H9 (cell line): ENCODE measurements around the gene SPCS3. TPM values are rescaled to one million over a fixed set of nuclear protein-coding genes. Genes with fewer than 3 reads are reported as not detected.

ENCODE experiments used
- DNase-seq: peaks from one replicate; pipeline ENCODE4 v3.0.0-alpha.2; 2017
- H2AFZ ChIP-seq: one replicate; pipeline ENCODE4 v1.6.1; 2013; ENCODE audit warnings: mild to moderate bottlenecking, low read length, control low read depth, moderate library complexity
- H2AK5ac ChIP-seq: 2 replicates; pipeline ENCODE4 v1.6.1; 2013; ENCODE audit warnings: low read length, control low read depth, mixed read lengths; ENCODE audit not compliant: insufficient read length
- H2BK120ac ChIP-seq: one replicate; pipeline ENCODE4 v1.6.1; 2013; ENCODE audit warnings: low read depth, mild to moderate bottlenecking, low read length, control low read depth, inconsistent platforms; ENCODE audit not compliant: poor library complexity, severe bottlenecking
- H2BK12ac ChIP-seq: 2 replicates; pipeline ENCODE4 v1.6.1; 2013; ENCODE audit warnings: low read length, control low read depth, mixed read lengths, low read depth; ENCODE audit not compliant: insufficient read length
- H2BK15ac ChIP-seq: 2 replicates; pipeline ENCODE4 v1.6.1; 2013; ENCODE audit warnings: low read depth, low read length, control low read depth
- H2BK20ac ChIP-seq: one replicate; pipeline ENCODE4 v1.6.1; 2013; ENCODE audit warnings: low read depth, mild to moderate bottlenecking, low read length, control low read depth, inconsistent platforms; ENCODE audit not compliant: poor library complexity, severe bottlenecking
- H2BK5ac ChIP-seq: 2 replicates; pipeline ENCODE4 v1.6.1; 2013; ENCODE audit warnings: low read length, control low read depth, mixed read lengths; ENCODE audit not compliant: insufficient read length
- H3K14ac ChIP-seq: 2 replicates; pipeline ENCODE4 v1.6.1; 2013; ENCODE audit warnings: low read length, control low read depth; ENCODE audit not compliant: insufficient read depth
- H3K18ac ChIP-seq: 2 replicates; pipeline ENCODE4 v1.6.1; 2013; ENCODE audit warnings: low read depth, mild to moderate bottlenecking, mixed read lengths, low read length, control low read depth; ENCODE audit not compliant: insufficient read length
- H3K23ac ChIP-seq: 2 replicates; pipeline ENCODE4 v1.6.1; 2013; ENCODE audit warnings: low read length, control low read depth, mixed read lengths, low read depth; ENCODE audit not compliant: insufficient read length
- H3K23me2 ChIP-seq: 2 replicates; pipeline ENCODE4 v1.6.1; 2013; ENCODE audit warnings: low read depth, mild to moderate bottlenecking, mixed read lengths, low read length, control low read depth; ENCODE audit not compliant: insufficient read length, poor library complexity, severe bottlenecking
- H3K27ac ChIP-seq: 2 replicates; pipeline ENCODE4 v1.5.1; 2013; ENCODE audit warnings: low read length, control low read depth, mixed read lengths, low read depth; ENCODE audit not compliant: insufficient read length
- H3K27me3 ChIP-seq: 2 replicates; pipeline ENCODE4 v1.6.1; 2013; ENCODE audit warnings: low read length, control low read depth, inconsistent platforms; ENCODE audit not compliant: insufficient read depth
- H3K4ac ChIP-seq: 2 replicates; pipeline ENCODE4 v1.6.1; 2013; ENCODE audit warnings: low read depth, mild to moderate bottlenecking, control low read depth, inconsistent platforms, low read length, moderate library complexity
- H3K4me1 ChIP-seq: 2 replicates; pipeline ENCODE4 v1.6.1; 2013; ENCODE audit warnings: low read length, control low read depth, inconsistent platforms; ENCODE audit not compliant: insufficient read depth
- H3K4me2 ChIP-seq: 2 replicates; pipeline ENCODE4 v1.6.1; 2013; ENCODE audit warnings: low read length, control low read depth, mixed read lengths; ENCODE audit not compliant: insufficient read length, insufficient read depth
- H3K56ac ChIP-seq: 2 replicates; pipeline ENCODE4 v1.6.1; 2013; ENCODE audit warnings: low read depth, mild to moderate bottlenecking, mixed read lengths, low read length, control low read depth; ENCODE audit not compliant: insufficient read length
- H3K79me1 ChIP-seq: 2 replicates; pipeline ENCODE4 v1.6.1; 2013; ENCODE audit warnings: low read depth, mild to moderate bottlenecking, moderate library complexity, low read length, control low read depth, inconsistent platforms; ENCODE audit not compliant: insufficient read depth, poor library complexity, severe bottlenecking
- H3K79me2 ChIP-seq: 2 replicates; pipeline ENCODE4 v1.6.1; 2013; ENCODE audit warnings: low read length, control low read depth, inconsistent platforms; ENCODE audit not compliant: insufficient read depth
- H3K9ac ChIP-seq: 2 replicates; pipeline ENCODE4 v1.6.1; 2013; ENCODE audit warnings: low read length, control low read depth, mixed read lengths; ENCODE audit not compliant: insufficient read length; ENCODE audit errors: extremely low read depth
- H3K9me3 ChIP-seq: one replicate; pipeline ENCODE4 v1.6.1; 2013; ENCODE audit warnings: low read depth, low read length, inconsistent platforms; ENCODE audit not compliant: control insufficient read depth
- H3T11ph ChIP-seq: one replicate; pipeline ENCODE4 v1.6.1; 2013; ENCODE audit warnings: mild to moderate bottlenecking, low read length, control low read depth, inconsistent platforms
- H4K20me1 ChIP-seq: one replicate; pipeline ENCODE4 v1.6.1; 2013; ENCODE audit not compliant: control insufficient read depth, insufficient read length, insufficient read depth
- H4K5ac ChIP-seq: 2 replicates; pipeline ENCODE4 v1.6.1; 2013; ENCODE audit warnings: low read depth, mild to moderate bottlenecking, mixed read lengths, low read length, control low read depth; ENCODE audit not compliant: insufficient read length
- H4K8ac ChIP-seq: replicated peaks from 2 replicates; pipeline ENCODE4 v1.6.1; 2013; ENCODE audit warnings: low read length, control low read depth, mixed read lengths, low read depth; ENCODE audit not compliant: insufficient read length
- H4K91ac ChIP-seq: 2 replicates; pipeline ENCODE4 v1.6.1; 2013; ENCODE audit warnings: low read depth, mild to moderate bottlenecking, moderate library complexity, mixed read lengths, low read length, control low read depth; ENCODE audit not compliant: insufficient read length
- H3K27ac Mint-ChIP-seq, 3 experiments: 2 replicates in 2 of 3; 3 replicates in 1 of 3; pipeline ENCODE4 v1.8.0; 2020 to 2021; ENCODE audit warnings: mixed read lengths in 3 of 3, mild to moderate bottlenecking in 1 of 3, moderate library complexity in 1 of 3
- H3K27me3 Mint-ChIP-seq: 2 replicates; pipeline ENCODE4 v1.8.0; 2021; ENCODE audit warnings: low read depth, mild to moderate bottlenecking, moderate library complexity, mixed read lengths
- H3K36me3 Mint-ChIP-seq, 3 experiments: 2 replicates in 2 of 3; 3 replicates in 1 of 3; pipeline ENCODE4 v1.8.0; 2020 to 2021; ENCODE audit warnings: low read depth in 3 of 3, mixed read lengths in 3 of 3; ENCODE audit not compliant: insufficient read depth in 1 of 3
- H3K4me1 Mint-ChIP-seq, 2 experiments: 2 replicates each; pipeline ENCODE4 v1.8.0; 2020; ENCODE audit warnings: mixed read lengths in 2 of 2
- H3K4me3 Mint-ChIP-seq, 2 experiments: 2 replicates in 1 of 2; 3 replicates in 1 of 2; pipeline ENCODE4 v1.8.0; 2020 to 2021; ENCODE audit warnings: mild to moderate bottlenecking in 2 of 2, mixed read lengths in 2 of 2, moderate library complexity in 1 of 2
- H3K9me3 Mint-ChIP-seq, 2 experiments: 2 replicates in 1 of 2; 3 replicates in 1 of 2; pipeline ENCODE4 v1.8.0; 2020; ENCODE audit warnings: mild to moderate bottlenecking in 2 of 2, mixed read lengths in 2 of 2, moderate library complexity in 1 of 2
- WGBS: extraction: QIAGEN DNeasy Blood & Tissue Kit; methylation state at CpG from one replicate; pipeline ENCODE4 v1.1.7; 2013; ENCODE audit warnings: missing lambda C conversion rate, low lambda C conversion rate, mixed read lengths; ENCODE audit not compliant: insufficient read length; ENCODE audit errors: extremely low coverage; 5-methylcytosine and 5-hydroxymethylcytosine counted together
- total RNA-seq: library from RNA; stranded (reverse); gene quantifications from 2 replicates; pipeline ENCODE4 v1.2.1, GENCODE V29; 2021
- TF ChIP-seq, protein P1 (sequence below): fragments of 200-600 bp; sonication (generic); conservative IDR thresholded peaks from 3 replicates; pipeline ENCODE4 v1.8.0; 2021; ENCODE audit warnings: antibody characterized with exemption, mild to moderate bottlenecking

Gene SPCS3
- total RNA-seq, 1 experiment from 2014 or later, result 113 TPM

DNA sequence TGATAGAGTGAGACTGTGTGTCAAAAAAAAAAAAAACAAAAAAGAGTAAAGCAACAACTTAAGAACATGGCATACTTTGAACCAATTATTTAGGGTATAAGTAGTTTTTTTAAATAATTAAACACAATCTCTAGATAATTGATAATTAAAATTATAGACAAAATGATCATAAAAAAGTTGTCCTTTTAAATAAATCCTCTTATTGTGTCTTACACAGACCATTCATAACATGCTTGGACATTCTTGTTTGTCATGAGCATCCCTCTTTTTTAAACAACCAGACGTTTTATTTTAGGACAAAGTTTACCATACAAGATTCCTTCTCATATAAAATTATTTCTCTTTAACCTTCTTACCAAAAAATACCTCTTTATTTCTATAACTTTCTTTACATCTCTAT is 35.1 kb downstream of the SPCS3 start:
- DNase-seq, result no peak
- H3K9me3 Mint-ChIP-seq, result peaks cover 45 to 53% of the 10 kb centered on the region in 2 experiments
- no peak overlapping the region for H3K4me2 ChIP-seq

More for the DNA sequence above, 35.1 kb downstream of the SPCS3 start:
- no peak overlapping the region for H3K23ac ChIP-seq
- no peak overlapping the region for H4K8ac ChIP-seq
- no peak overlapping the region for H4K91ac ChIP-seq
- H3T11ph ChIP-seq, result no peak overlapping the region
- H2AK5ac ChIP-seq, result no peak overlapping the region
- H2AFZ ChIP-seq, result no peak overlapping the region
- peaks cover 10% of the 10 kb centered on the region for H3K9me3 ChIP-seq
- H2BK12ac ChIP-seq, result no peak overlapping the region
- no peak overlapping the region for H3K9ac ChIP-seq
- H3K18ac ChIP-seq, result no peak overlapping the region
- H3K4me1 ChIP-seq, result peaks cover 3% of the 10 kb centered on the region
- no peaks in the 10 kb centered on the region for H3K79me1 ChIP-seq
- no peaks in the 10 kb centered on the region for H4K20me1 ChIP-seq
- no peak overlapping the region for H3K14ac ChIP-seq
- no peak overlapping the region for H2BK15ac ChIP-seq
- H3K4ac ChIP-seq, result no peak overlapping the region
- Mint-ChIP-seq H3K27ac (no peak overlapping the region), H3K27me3 (no peaks in the 10 kb centered on the region), H3K4me3 (no peak overlapping the region), H3K4me1 (peaks cover 32 to 35% of the 10 kb centered on the region in 2 experiments), H3K36me3 (peaks cover 16 to 50% (median 29%) of the 10 kb centered on the region in 3 experiments)
- no peak overlapping the region for H3K56ac ChIP-seq
- no peak overlapping the region for H2BK120ac ChIP-seq
- no peak overlapping the region for H4K5ac ChIP-seq
- no peaks in the 10 kb centered on the region for H3K23me2 ChIP-seq
- no peaks in the 10 kb centered on the region for H3K79me2 ChIP-seq
- no CpG with 5 or more reads among the region's 1 CpG for WGBS
- TF ChIP-seq, protein P1, sequence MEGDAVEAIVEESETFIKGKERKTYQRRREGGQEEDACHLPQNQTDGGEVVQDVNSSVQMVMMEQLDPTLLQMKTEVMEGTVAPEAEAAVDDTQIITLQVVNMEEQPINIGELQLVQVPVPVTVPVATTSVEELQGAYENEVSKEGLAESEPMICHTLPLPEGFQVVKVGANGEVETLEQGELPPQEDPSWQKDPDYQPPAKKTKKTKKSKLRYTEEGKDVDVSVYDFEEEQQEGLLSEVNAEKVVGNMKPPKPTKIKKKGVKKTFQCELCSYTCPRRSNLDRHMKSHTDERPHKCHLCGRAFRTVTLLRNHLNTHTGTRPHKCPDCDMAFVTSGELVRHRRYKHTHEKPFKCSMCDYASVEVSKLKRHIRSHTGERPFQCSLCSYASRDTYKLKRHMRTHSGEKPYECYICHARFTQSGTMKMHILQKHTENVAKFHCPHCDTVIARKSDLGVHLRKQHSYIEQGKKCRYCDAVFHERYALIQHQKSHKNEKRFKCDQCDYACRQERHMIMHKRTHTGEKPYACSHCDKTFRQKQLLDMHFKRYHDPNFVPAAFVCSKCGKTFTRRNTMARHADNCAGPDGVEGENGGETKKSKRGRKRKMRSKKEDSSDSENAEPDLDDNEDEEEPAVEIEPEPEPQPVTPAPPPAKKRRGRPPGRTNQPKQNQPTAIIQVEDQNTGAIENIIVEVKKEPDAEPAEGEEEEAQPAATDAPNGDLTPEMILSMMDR, result no peak
- no peaks in the 10 kb centered on the region for H3K27me3 ChIP-seq
- no peak overlapping the region for H2BK5ac ChIP-seq
- no peak overlapping the region for H2BK20ac ChIP-seq
- no peak overlapping the region for H3K27ac ChIP-seq
